H1 (cell line): ENCODE measurements around the gene WNK2. TPM values are rescaled to one million over a fixed set of nuclear protein-coding genes. Genes with fewer than 3 reads are reported as not detected.

ENCODE experiments used
- CTCF ChIA-PET: fragments of 300-600 bp; sonication (Branson Sonifier 250); formaldehyde crosslinking; loops from one replicate; lab custom pipeline; 2021; ENCODE audit not compliant: partially characterized antibody; lab: Charles Lee
- POLR2A ChIA-PET: fragments of 300-600 bp; sonication (Branson Sonifier 250); formaldehyde crosslinking; loops from one replicate; lab custom pipeline; 2021; ENCODE audit warnings: inconsistent platforms; ENCODE audit not compliant: partially characterized antibody; lab: Charles Lee
- DNase-seq, 2 experiments: peaks; one replicate each; pipeline versions ENCODE4 v3.0.0 to v3.0.0-alpha.2; 2010 to 2022; ENCODE audit warnings: low spot score in 2 of 2, low read depth in 1 of 2, mixed read lengths in 1 of 2
- FAIRE-seq: peaks from 2 replicates; lab custom pipeline; 2011; peaks lifted over from hg19 to GRCh38; lab: Jason Lieb, UNC
- H2AFZ ChIP-seq: 2 replicates; pipeline ENCODE4 v1.8.1; 2012; ENCODE audit warnings: low read length, inconsistent platforms
- H2AK5ac ChIP-seq: 2 replicates; pipeline ENCODE4 v1.6.1; 2013; ENCODE audit warnings: low read depth, low read length
- H2BK120ac ChIP-seq: replicated peaks from 2 replicates; pipeline ENCODE3; 2013; ENCODE audit warnings: low read depth, low read length, inconsistent platforms
- H2BK12ac ChIP-seq: 2 replicates; pipeline ENCODE4 v1.6.1; 2013; ENCODE audit warnings: low read depth, low read length
- H2BK15ac ChIP-seq: 2 replicates; pipeline ENCODE4 v1.6.1; 2013; ENCODE audit warnings: low read length
- H2BK20ac ChIP-seq: 2 replicates; pipeline ENCODE4 v1.6.1; 2013; ENCODE audit warnings: low read length
- H2BK5ac ChIP-seq: 2 replicates; pipeline ENCODE4 v1.6.1; 2013; ENCODE audit warnings: low read depth, low read length
- H3K14ac ChIP-seq: 2 replicates; pipeline ENCODE4 v1.6.1; 2013; ENCODE audit warnings: inconsistent platforms; ENCODE audit not compliant: insufficient read length
- H3K18ac ChIP-seq: 2 replicates; pipeline ENCODE4 v1.6.1; 2013; ENCODE audit warnings: low read length; ENCODE audit errors: extremely low read depth
- H3K23ac ChIP-seq: 2 replicates; pipeline ENCODE4 v1.6.1; 2013; ENCODE audit warnings: inconsistent platforms; ENCODE audit not compliant: insufficient read length
- H3K23me2 ChIP-seq: 2 replicates; pipeline ENCODE4 v1.6.1; 2013; ENCODE audit warnings: low read depth, low read length
- H3K27ac ChIP-seq: 2 replicates; pipeline ENCODE4 v1.6.1; 2011; ENCODE audit warnings: low read depth, low read length, inconsistent platforms
- H3K27me3 ChIP-seq, 4 experiments: replicated peaks in 1 of 4; 1 replicate in 1 of 4; 2 replicates in 3 of 4; pipeline versions ENCODE4 v1.6.1 to v1.8.1; 2011 to 2013; ENCODE audit warnings: low read length in 3 of 4, mild to moderate bottlenecking in 3 of 4, inconsistent platforms in 2 of 4, mixed read lengths in 2 of 4, moderate library complexity in 1 of 4; ENCODE audit not compliant: control insufficient read depth in 3 of 4, insufficient read depth in 3 of 4; ENCODE audit errors: extremely low read depth in 1 of 4
- H3K36me3 ChIP-seq, 4 experiments: 2 replicates each; pipeline versions ENCODE4 v1.6.1 to v1.8.1; 2011 to 2013; ENCODE audit warnings: mild to moderate bottlenecking in 4 of 4, low read length in 3 of 4, moderate library complexity in 2 of 4, control low read depth in 1 of 4, inconsistent platforms in 1 of 4; ENCODE audit not compliant: insufficient read depth in 4 of 4, control insufficient read depth in 2 of 4
- H3K4ac ChIP-seq: replicated peaks from 2 replicates; pipeline ENCODE3; 2013; ENCODE audit warnings: low read length, low read depth, mixed read lengths, inconsistent platforms; ENCODE audit not compliant: insufficient read length
- H3K4me1 ChIP-seq, 4 experiments: replicated peaks in 1 of 4; 1 replicate in 1 of 4; 2 replicates in 3 of 4; pipeline versions ENCODE4 v1.6.1 to v1.8.1; 2011 to 2013; ENCODE audit warnings: low read length in 3 of 4, inconsistent platforms in 2 of 4, mixed read lengths in 1 of 4; ENCODE audit not compliant: insufficient read depth in 4 of 4, control insufficient read depth in 3 of 4
- H3K4me2 ChIP-seq, 2 experiments: 2 replicates each; pipeline versions ENCODE4 v1.6.1 to v1.8.1; 2011 to 2013; ENCODE audit warnings: low read depth in 2 of 2, low read length in 2 of 2, control low read depth in 1 of 2, inconsistent platforms in 1 of 2, mild to moderate bottlenecking in 1 of 2; ENCODE audit not compliant: insufficient read depth in 1 of 2
- H3K4me3 ChIP-seq, 4 experiments: fragments of 200-600, 300-600 bp in 1 of 4; sonication (generic), shearing (Covaris generic), sonication (Bioruptor Twin) in 1 of 4; 2 replicates each; pipeline versions ENCODE4 v1.5.1 to v1.8.1; 2011 to 2016; ENCODE audit warnings: low read length in 4 of 4, low read depth in 3 of 4, control low read depth in 2 of 4, inconsistent platforms in 2 of 4, mild to moderate bottlenecking in 2 of 4, mixed read lengths in 1 of 4, moderate library complexity in 1 of 4; ENCODE audit not compliant: insufficient read depth in 2 of 4; ENCODE audit errors: extremely low read depth in 1 of 4
- H3K56ac ChIP-seq: replicated peaks from 2 replicates; pipeline ENCODE3; 2013; ENCODE audit warnings: low read depth, mild to moderate bottlenecking, mixed read lengths, low read length, inconsistent platforms; ENCODE audit not compliant: insufficient read length
- H3K79me1 ChIP-seq: 2 replicates; pipeline ENCODE4 v1.6.1; 2013; ENCODE audit warnings: low read depth, low read length, control low read depth
- H3K79me2 ChIP-seq, 2 experiments: 2 replicates each; pipeline versions ENCODE4 v1.6.1 to v1.8.1; 2012 to 2013; ENCODE audit warnings: low read length in 2 of 2, mild to moderate bottlenecking in 2 of 2, inconsistent platforms in 1 of 2; ENCODE audit not compliant: insufficient read depth in 2 of 2, control insufficient read depth in 1 of 2
- H3K9ac ChIP-seq, 4 experiments: replicated peaks in 1 of 4; 1 replicate in 1 of 4; 2 replicates in 3 of 4; pipeline versions ENCODE4 v1.6.1 to v1.8.1; 2011 to 2013; ENCODE audit warnings: low read depth in 3 of 4, low read length in 3 of 4, control low read depth in 2 of 4, mild to moderate bottlenecking in 2 of 4, moderate library complexity in 2 of 4, inconsistent platforms in 1 of 4; ENCODE audit errors: extremely low read depth in 1 of 4
- H3K9me3 ChIP-seq, 2 experiments: 2 replicates each; pipeline versions ENCODE4 v1.6.1 to v1.8.1; 2012 to 2013; ENCODE audit warnings: mild to moderate bottlenecking in 2 of 2, moderate library complexity in 2 of 2, control low read depth in 1 of 2, inconsistent platforms in 1 of 2, low read depth in 1 of 2, low read length in 1 of 2, mixed read lengths in 1 of 2; ENCODE audit not compliant: insufficient read depth in 2 of 2
- H4K20me1 ChIP-seq, 2 experiments: replicated peaks in 1 of 2; 2 replicates each; pipeline versions ENCODE3 to v1.8.1; 2011 to 2013; ENCODE audit warnings: inconsistent platforms in 2 of 2, low read length in 2 of 2, mild to moderate bottlenecking in 1 of 2; ENCODE audit not compliant: insufficient read depth in 2 of 2, control insufficient read depth in 1 of 2
- H4K5ac ChIP-seq: 2 replicates; pipeline ENCODE4 v1.6.1; 2013; ENCODE audit warnings: low read length, low read depth, mixed read lengths, inconsistent platforms; ENCODE audit not compliant: insufficient read length
- H4K8ac ChIP-seq: 2 replicates; pipeline ENCODE4 v1.8.0; 2013; ENCODE audit warnings: mild to moderate bottlenecking, moderate library complexity, low read length, inconsistent platforms; ENCODE audit not compliant: insufficient read depth; ENCODE audit errors: extremely low read depth
- H4K91ac ChIP-seq: replicated peaks from 2 replicates; pipeline ENCODE3; 2013; ENCODE audit warnings: low read length, mixed read lengths, inconsistent platforms; ENCODE audit not compliant: insufficient read length
- ASH2L ChIP-seq: fragments of 200-600, 300-600 bp; sonication (generic); IDR thresholded peaks from one replicate; pipeline ENCODE4 v1.7.1; 2017; ENCODE audit warnings: low read length
- BRCA1 ChIP-seq: IDR thresholded peaks from 2 replicates; pipeline ENCODE4 v1.6.1; 2012; ENCODE audit warnings: low read depth, low read length, improper control_type of control experiment
- CBX8 ChIP-seq: fragments of 300-800, 300-1000 bp; sonication (generic); IDR thresholded peaks from 2 replicates; pipeline ENCODE4 v1.7.1; 2016; ENCODE audit warnings: low read depth, low read length, borderline replicate concordance
- CEBPB ChIP-seq: IDR thresholded peaks from 2 replicates; pipeline ENCODE4 v1.6.1; 2012; ENCODE audit warnings: low read depth, low read length
- CHD1 ChIP-seq: IDR thresholded peaks from 2 replicates; pipeline ENCODE4 v1.6.1; 2012; ENCODE audit warnings: low read depth, low read length, improper control_type of control experiment
- CHD2 ChIP-seq: IDR thresholded peaks from 2 replicates; pipeline ENCODE4 v1.6.1; 2012; ENCODE audit warnings: low read length, improper control_type of control experiment
- CTBP2 ChIP-seq: IDR thresholded peaks from 2 replicates; pipeline ENCODE4 v1.7.0; 2011; ENCODE audit warnings: borderline replicate concordance, mild to moderate bottlenecking, moderate library complexity, mixed read lengths, low read length; ENCODE audit not compliant: insufficient read depth, insufficient read length
- EZH2 ChIP-seq: fragments of 200-600 bp; sonication (generic); IDR thresholded peaks from 2 replicates; pipeline ENCODE4 v1.7.1; 2012; ENCODE audit warnings: low read depth, mild to moderate bottlenecking, moderate library complexity, low read length, inconsistent platforms; ENCODE audit not compliant: severe bottlenecking
- JUN ChIP-seq: IDR thresholded peaks from 2 replicates; pipeline ENCODE4 v1.6.1; 2011; ENCODE audit warnings: low read depth, mild to moderate bottlenecking, improper control_type of control experiment, low read length
- KDM5A ChIP-seq: fragments of 200-600 bp; IDR thresholded peaks from 2 replicates; pipeline ENCODE4 v1.7.1; 2012; ENCODE audit warnings: mild to moderate bottlenecking, low read length, inconsistent platforms, mixed read lengths
- MAX ChIP-seq: IDR thresholded peaks from 2 replicates; pipeline ENCODE4 v1.6.1; 2012; ENCODE audit warnings: inconsistent platforms
- SIRT6 ChIP-seq: IDR thresholded peaks from one replicate; pipeline ENCODE4 v1.7.1; 2012; ENCODE audit warnings: low read length, inconsistent platforms
- SP4 ChIP-seq: IDR thresholded peaks from 2 replicates; pipeline ENCODE4 v1.6.1; 2012; ENCODE audit warnings: low read length, inconsistent platforms
- TCF12 ChIP-seq: IDR thresholded peaks from 2 replicates; pipeline ENCODE4 v1.6.1; 2011; ENCODE audit warnings: low read depth, mild to moderate bottlenecking, low read length
- ZNF274 ChIP-seq: IDR thresholded peaks from 2 replicates; pipeline ENCODE4 v1.7.0; 2012; ENCODE audit warnings: low read length, borderline replicate concordance; ENCODE audit errors: extremely low read depth
- WGBS, 2 experiments: shearing (Covaris generic) in 1 of 2; methylation state at CpG; one replicate each; pipeline versions ENCODE4 v1.1.6 to v1.1.7; 2013 to 2015; ENCODE audit warnings: low lambda C conversion rate in 2 of 2, mixed read lengths in 2 of 2, inconsistent platforms in 1 of 2, low coverage in 1 of 2, missing lambda C conversion rate in 1 of 2; ENCODE audit not compliant: insufficient replicate concordance in 2 of 2, insufficient coverage in 1 of 2, insufficient read length in 1 of 2; ENCODE audit errors: extremely low coverage in 1 of 2, missing lambda C conversion rate in 1 of 2; 5-methylcytosine and 5-hydroxymethylcytosine counted together
- polyA plus RNA-seq, 7 experiments: library from polyadenylated mRNA; depleted of rRNA in 3 of 7; stranded (reverse) in 5 of 7; unstranded in 2 of 7; fragments of >200 nt in 5 of 7; fragments of 200-250 nt in 2 of 7; gene quantifications; 1 replicate in 5 of 7; 2 replicates in 1 of 7; 4 replicates in 1 of 7; pipeline versions ENCODE4 v1.2.1 to v1.2.3, GENCODE V29; 2011 to 2013; ENCODE audit warnings: missing spikeins in 2 of 7, mixed read lengths in 2 of 7
- total RNA-seq: library from RNA; stranded (reverse); fragmentation: NEBNext Ultra II Directional; extraction: Animal tissue kit (Norgen Biotek cat#: 25700); gene quantifications from 2 replicates; pipeline ENCODE4 v1.2.1, GENCODE V29; 2021

Gene WNK2
- total and polyA plus RNA-seq, 2 of the 8 experiments (the other 6 are each of a cell fraction or from before 2014, with no cell fraction given), result 12.0 to 87.2 TPM

DNA sequence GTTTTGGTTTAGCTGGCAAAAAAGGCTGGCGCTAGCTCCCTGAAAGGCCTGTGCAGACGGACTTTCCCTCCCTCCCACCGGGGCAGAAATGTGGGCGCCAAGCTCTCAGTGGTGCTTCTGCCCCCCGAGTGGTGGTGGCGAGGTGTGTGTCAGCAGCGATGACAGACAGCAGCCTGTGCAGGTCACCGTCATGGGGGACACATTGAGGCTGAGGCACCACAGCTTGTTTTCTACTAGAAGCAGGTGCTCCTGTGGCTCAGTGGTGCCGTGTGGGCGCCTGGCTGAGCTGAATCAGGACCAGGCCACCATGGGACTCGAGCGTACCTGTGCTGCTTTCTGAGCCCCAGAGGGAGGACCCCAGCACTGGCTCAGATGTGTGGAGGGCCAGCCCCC is 6.2 kb downstream of the WNK2 start:
- no peak for FAIRE-seq
- no peak for TF ChIP-seq SP4
- no peak for TF ChIP-seq JUN
- TF ChIP-seq CTBP2, result no peak
- TF ChIP-seq EZH2, result no peak
- TF ChIP-seq SIRT6, result no peak
- no peak for TF ChIP-seq MAX
- no peak for TF ChIP-seq ZNF274
- no peak for TF ChIP-seq BRCA1
- no peak for TF ChIP-seq CHD1
- TF ChIP-seq CBX8, result no peak
- TF ChIP-seq ASH2L, result no peak
- no peak for TF ChIP-seq KDM5A
- no peak for TF ChIP-seq CEBPB
- no peak for TF ChIP-seq CHD2
- TF ChIP-seq TCF12, result no peak

More for the DNA sequence above, 6.2 kb downstream of the WNK2 start:
- Histone ChIP-seq H2AFZ (no peak overlapping the region), H3K4ac (no peak overlapping the region), H4K20me1 (peaks cover 23 to 39% of the 10 kb centered on the region in 2 experiments), H3K56ac (no peak overlapping the region), H3K4me1 (peaks cover 0 to 29% (median 15%) of the 10 kb centered on the region in 4 experiments; a peak in 6 of 7 replicates), H3K79me1 (peaks cover 32% of the 10 kb centered on the region), H2BK15ac (no peak overlapping the region), H3K18ac (no peak overlapping the region), H3K36me3 (no peaks in the 10 kb centered on the region; a peak in 1 of 8 replicates), H3K27ac (no peak overlapping the region), H2BK12ac (no peak overlapping the region), H4K91ac (no peak overlapping the region), H4K5ac (no peak overlapping the region), H3K23ac (no peak overlapping the region), H2AK5ac (no peak overlapping the region), H2BK20ac (no peak overlapping the region), H3K27me3 (peaks cover 0 to 9% (median 4%) of the 10 kb centered on the region in 4 experiments; a peak in 4 of 7 replicates), H3K14ac (no peak overlapping the region), H3K23me2 (peaks cover 7% of the 10 kb centered on the region; the same call in 1 of the 2 replicates), H3K4me3 (no peak overlapping the region), H3K4me2 (no peak overlapping the region), H3K79me2 (peaks cover 0 to 58% of the 10 kb centered on the region in 2 experiments; a peak in 2 of 4 replicates), H2BK120ac (no peak overlapping the region), H2BK5ac (no peak overlapping the region; the same call in 1 of the 2 replicates), H4K8ac (no peak overlapping the region), H3K9me3 (no peaks in the 10 kb centered on the region), H3K9ac (no peak overlapping the region)
- 78% methylated on average over 12 of the region's 12 CpGs; no CpG with 5 or more reads in 1 of the 2 experiments for WGBS, 2 experiments
- no peak for DNase-seq
- CTCF ChIA-PET, result interaction anchor here (0.7 to 2.2 kb wide), 8 partner anchors 9 to 495 kb away, joined by 3 to 10 read pairs (median 4); no protein-coding TSS in a partner anchor
- POLR2A ChIA-PET, result interaction anchor here (1.3 kb wide), 2 partner anchors 8 to 17 kb away, joined by 4 to 5 read pairs; no protein-coding TSS in a partner anchor
